NB4 (cell line): ENCODE data around the gene RDH13.
"Not testable (repeated sequence)": the region's sequence is repeated elsewhere in the genome, so short reads cannot be mapped to it uniquely, and the experiment has no call there.

ENCODE experiments used
- CTCF ChIP-seq: IDR thresholded peaks from one replicate; pipeline ENCODE4 v1.5.1; 2012; ENCODE audit warnings: low read depth, low read length
- POLR2A ChIP-seq: IDR thresholded peaks from 2 replicates; pipeline ENCODE4 v1.6.1; 2011; ENCODE audit warnings: mild to moderate bottlenecking; ENCODE audit not compliant: insufficient read length; ENCODE audit errors: extremely low read depth
- TF ChIP-seq, protein P1 (sequence below): IDR thresholded peaks from 2 replicates; pipeline ENCODE4 v1.6.1; 2011; ENCODE audit warnings: low read depth, low read length

DNA sequence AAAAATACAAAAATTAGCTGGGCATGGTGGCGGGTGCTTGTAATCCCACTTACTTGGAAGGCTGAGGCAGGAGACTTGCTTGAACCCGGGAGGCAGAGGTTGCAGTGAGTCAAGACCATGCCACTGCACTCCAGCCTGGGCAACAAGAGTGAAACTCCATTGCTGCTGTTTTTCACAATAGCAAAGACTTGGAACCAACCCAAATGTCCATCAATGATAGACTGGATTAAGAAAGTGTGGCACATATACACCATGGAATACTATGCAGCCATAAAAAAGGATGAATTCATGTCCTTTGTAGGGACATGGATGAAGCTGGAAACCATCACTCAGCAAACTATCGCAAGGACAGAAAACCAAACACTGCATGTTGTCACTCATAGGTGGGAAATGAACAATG lies 44.3 kb upstream of the RDH13 start:
- not testable (repeated sequence) for TF ChIP-seq CTCF, POLR2A
- TF ChIP-seq, protein P1, sequence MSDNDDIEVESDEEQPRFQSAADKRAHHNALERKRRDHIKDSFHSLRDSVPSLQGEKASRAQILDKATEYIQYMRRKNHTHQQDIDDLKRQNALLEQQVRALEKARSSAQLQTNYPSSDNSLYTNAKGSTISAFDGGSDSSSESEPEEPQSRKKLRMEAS = not testable (repeated sequence)
